PC-9 (cell line): ENCODE measurements around the gene AKNAD1. TPM values are rescaled to one million over a fixed set of nuclear protein-coding genes. Genes with fewer than 3 reads are reported as not detected.

Experiments
- BruUV-seq: library from RNA; stranded (reverse); fragments of 400-500 nt; replicated peaks from 2 replicates; lab custom pipeline; 2021; lab: Mats Ljungman, UMichigan
- CTCF ChIA-PET: fragments of 300-600 bp; sonication (Branson Sonifier 250); formaldehyde crosslinking; loops from one replicate; lab custom pipeline; 2022; ENCODE audit warnings: antibody characterized with exemption; lab: Charles Lee
- POLR2A ChIA-PET: fragments of 300-600 bp; sonication (Branson Sonifier 250); formaldehyde crosslinking; loops from one replicate; lab custom pipeline; 2022; ENCODE audit warnings: antibody characterized with exemption; ENCODE audit not compliant: unreplicated experiment; lab: Charles Lee
- DNase-seq, 2 experiments: peaks; one replicate each; pipeline versions ENCODE4 v3.0.0 to v3.0.0-alpha.2; 2015 to 2022; ENCODE audit warnings: mixed read lengths in 1 of 2
- H2AFZ ChIP-seq: fragments of 200-600 bp; sonication (generic); 2 replicates; pipeline ENCODE4 v1.8.1; 2017; ENCODE audit warnings: antibody characterized with exemption
- H3F3A ChIP-seq: fragments of 200-600 bp; sonication (generic); 2 replicates; pipeline ENCODE4 v1.8.1; 2017; ENCODE audit warnings: antibody characterized with exemption, mild to moderate bottlenecking, low read depth; ENCODE audit not compliant: insufficient read depth
- H3K27ac ChIP-seq: fragments of 200-600 bp; sonication (generic); 2 replicates; pipeline ENCODE4 v1.6.1; 2016; ENCODE audit warnings: mixed run types
- H3K27me3 ChIP-seq: fragments of 200-600 bp; sonication (generic); 2 replicates; pipeline ENCODE4 v1.6.1; 2016; ENCODE audit warnings: low read depth, mixed run types; ENCODE audit not compliant: insufficient read depth
- H3K36me3 ChIP-seq: fragments of 200-600 bp; sonication (generic); 2 replicates; pipeline ENCODE4 v1.6.1; 2016; ENCODE audit warnings: low read depth, mixed run types
- H3K4me1 ChIP-seq: fragments of 200-600 bp; sonication (generic); replicated peaks from 2 replicates; pipeline ENCODE4 v1.6.1; 2016; ENCODE audit warnings: mixed run types; ENCODE audit not compliant: insufficient read depth
- H3K4me2 ChIP-seq: fragments of 200-600 bp; sonication (generic); 2 replicates; pipeline ENCODE4 v1.6.1; 2017; ENCODE audit warnings: mixed run types
- H3K4me3 ChIP-seq: fragments of 200-600 bp; sonication (generic); 2 replicates; pipeline ENCODE4 v1.6.1; 2016; ENCODE audit warnings: mixed run types
- H3K79me2 ChIP-seq: fragments of 200-600 bp; sonication (generic); 2 replicates; pipeline ENCODE4 v1.6.1; 2017; ENCODE audit warnings: low read depth, mixed run types
- H3K9me2 ChIP-seq: fragments of 200-600 bp; sonication (generic); 2 replicates; pipeline ENCODE4 v1.8.1; 2017; ENCODE audit warnings: mild to moderate bottlenecking; ENCODE audit not compliant: insufficient read depth
- H3K9me3 ChIP-seq: fragments of 200-600 bp; sonication (generic); 2 replicates; pipeline ENCODE4 v1.8.1; 2016; ENCODE audit warnings: low read depth; ENCODE audit not compliant: insufficient read depth
- H4K20me1 ChIP-seq: fragments of 200-600 bp; sonication (generic); 2 replicates; pipeline ENCODE4 v1.8.1; 2017; ENCODE audit not compliant: insufficient read depth
- EZH2 ChIP-seq: fragments of 200-600 bp; sonication (generic); IDR thresholded peaks from 2 replicates; pipeline ENCODE4 v1.8.0; 2017; ENCODE audit warnings: antibody characterized with exemption, low read depth
- intact Hi-C: fragments of 100-400 bp; cut with micrococcal nuclease; formaldehyde crosslinking; loops from one replicate; pipeline ENCODE4 v1.10.0; 2022; ENCODE audit not compliant: unreplicated experiment
- total RNA-seq: library from RNA; stranded (reverse); gene quantifications from 2 replicates; pipeline ENCODE4 v1.2.3, GENCODE V29; 2021
- TF ChIP-seq, protein P1 (sequence below): fragments of 200-600 bp; sonication (generic); conservative IDR thresholded peaks from 2 replicates; pipeline ENCODE4 v1.6.1; 2017; ENCODE audit warnings: mixed run types, antibody characterized with exemption, mild to moderate bottlenecking, moderate library complexity

The AKNAD1 gene
- total RNA-seq, 1 experiment from 2014 or later = not detected

DNA sequence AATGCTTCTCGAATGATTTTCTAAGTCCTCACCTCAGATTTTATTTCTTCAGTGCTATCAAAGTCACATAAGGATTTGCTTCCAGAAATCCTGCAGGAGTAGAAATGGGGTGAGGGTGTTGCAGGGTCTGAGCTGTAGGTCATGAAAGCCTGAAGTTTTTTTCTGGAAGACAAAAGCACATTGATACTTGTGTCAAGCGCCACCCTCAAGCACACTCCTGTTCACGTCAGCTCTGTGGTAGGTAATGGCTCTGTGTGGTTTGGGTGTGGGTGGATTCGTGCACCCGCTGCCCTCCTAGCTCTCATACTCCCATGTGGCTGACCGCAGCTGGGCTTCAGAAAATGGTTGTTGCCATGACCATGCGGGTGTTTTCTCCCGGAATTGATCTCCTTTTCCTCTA is 39.9 kb downstream of the AKNAD1 start:
- H3F3A ChIP-seq = peaks cover 15% of the 10 kb centered on the region
- H3K79me2 ChIP-seq = no peaks in the 10 kb centered on the region
- BruUV-seq = no TSS peak
- DNase-seq = peak; percentile 19 to 33
- H4K20me1 ChIP-seq = no peaks in the 10 kb centered on the region
- TF ChIP-seq, protein P1, sequence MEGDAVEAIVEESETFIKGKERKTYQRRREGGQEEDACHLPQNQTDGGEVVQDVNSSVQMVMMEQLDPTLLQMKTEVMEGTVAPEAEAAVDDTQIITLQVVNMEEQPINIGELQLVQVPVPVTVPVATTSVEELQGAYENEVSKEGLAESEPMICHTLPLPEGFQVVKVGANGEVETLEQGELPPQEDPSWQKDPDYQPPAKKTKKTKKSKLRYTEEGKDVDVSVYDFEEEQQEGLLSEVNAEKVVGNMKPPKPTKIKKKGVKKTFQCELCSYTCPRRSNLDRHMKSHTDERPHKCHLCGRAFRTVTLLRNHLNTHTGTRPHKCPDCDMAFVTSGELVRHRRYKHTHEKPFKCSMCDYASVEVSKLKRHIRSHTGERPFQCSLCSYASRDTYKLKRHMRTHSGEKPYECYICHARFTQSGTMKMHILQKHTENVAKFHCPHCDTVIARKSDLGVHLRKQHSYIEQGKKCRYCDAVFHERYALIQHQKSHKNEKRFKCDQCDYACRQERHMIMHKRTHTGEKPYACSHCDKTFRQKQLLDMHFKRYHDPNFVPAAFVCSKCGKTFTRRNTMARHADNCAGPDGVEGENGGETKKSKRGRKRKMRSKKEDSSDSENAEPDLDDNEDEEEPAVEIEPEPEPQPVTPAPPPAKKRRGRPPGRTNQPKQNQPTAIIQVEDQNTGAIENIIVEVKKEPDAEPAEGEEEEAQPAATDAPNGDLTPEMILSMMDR = no peak
- TF ChIP-seq EZH2 = no peak
- H3K9me2 ChIP-seq = no peaks in the 10 kb centered on the region
- CTCF ChIA-PET = interaction anchor here (0.7 kb wide), 2 partner anchors 14 to 423 kb away, joined by 3 to 13 read pairs; no protein-coding TSS in a partner anchor
- H3K4me3 ChIP-seq = no peak overlapping the region
- intact Hi-C loops = no loop called here
- H3K4me1 ChIP-seq = peaks cover 48% of the 10 kb centered on the region
- no peaks in the 10 kb centered on the region for H3K9me3 ChIP-seq
- POLR2A ChIA-PET = interaction anchor here (0.5 to 0.7 kb wide), 4 partner anchors 51 to 940 kb away, joined by 3 to 6 read pairs (median 3); no protein-coding TSS in a partner anchor
- H3K36me3 ChIP-seq = no peaks in the 10 kb centered on the region
- H3K27me3 ChIP-seq = no peaks in the 10 kb centered on the region
- H2AFZ ChIP-seq = peak overlapping the region; percentile 23; the same call in 1 of the 2 replicates
- peak overlapping the region; percentile 54 for H3K4me2 ChIP-seq
- H3K27ac ChIP-seq = no peak overlapping the region

DNA sequence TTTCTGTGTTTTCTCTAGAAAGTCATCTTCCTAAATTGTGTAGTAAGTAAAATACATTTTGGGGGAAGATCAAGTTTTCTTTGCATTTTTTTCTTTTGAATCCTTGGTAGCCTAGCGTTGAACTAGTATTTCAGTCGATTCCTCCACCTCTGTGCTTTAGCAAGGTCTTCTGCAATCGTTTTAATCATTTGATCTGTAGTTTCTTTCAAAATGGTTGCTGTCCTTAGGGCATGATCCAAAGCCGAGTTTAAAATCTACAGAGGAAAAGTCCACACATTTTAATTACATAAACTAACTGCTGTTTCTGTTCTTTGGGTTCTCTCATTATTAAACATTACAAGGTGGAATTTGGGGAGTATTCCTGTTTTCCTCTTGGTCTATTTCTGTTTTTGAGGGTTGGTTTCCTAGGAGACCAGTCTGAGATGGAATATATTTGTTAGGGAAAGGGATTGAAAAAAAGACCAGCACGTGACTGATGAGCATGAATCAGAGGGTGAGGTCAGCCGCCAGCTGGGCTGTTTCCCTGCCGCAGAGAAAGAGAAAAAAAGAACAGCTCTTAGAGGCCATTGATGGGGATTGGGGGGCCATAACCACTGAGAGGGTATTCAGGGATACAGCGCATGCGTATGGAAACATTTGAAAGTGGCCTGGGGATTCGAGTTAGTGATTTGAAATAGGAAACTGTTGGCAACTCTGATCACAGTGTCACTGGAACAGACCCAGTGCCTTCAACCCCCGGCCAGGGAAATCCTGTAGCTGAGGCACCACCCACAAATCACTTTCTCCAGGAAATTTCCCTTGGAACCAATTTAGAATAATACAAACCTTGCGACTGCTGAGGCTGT is 40.6 kb downstream of the AKNAD1 start:
- intact Hi-C loops = no loop called here
- no TSS peak for BruUV-seq

DNA sequence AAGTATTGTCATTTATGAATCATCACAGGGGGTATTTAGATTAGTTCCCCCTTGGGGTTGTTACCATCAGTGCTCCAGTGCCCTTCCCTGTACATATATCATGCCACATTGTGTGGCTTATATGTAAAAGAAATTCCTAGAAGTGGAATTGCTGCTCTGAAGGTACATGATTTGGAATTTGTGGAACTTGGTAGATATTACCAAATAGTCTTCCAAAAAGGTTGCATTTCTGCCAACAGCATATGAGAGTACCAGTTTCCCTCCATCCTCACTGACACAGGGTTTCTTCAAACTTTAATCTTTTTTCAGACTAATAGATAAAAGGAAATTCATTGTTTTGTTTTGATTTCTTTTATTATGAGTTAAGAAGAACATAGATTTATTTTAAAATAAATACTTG is 41.3 kb downstream of the AKNAD1 start:
- Histone ChIP-seq H3K79me2 (no peaks in the 10 kb centered on the region), H4K20me1 (no peaks in the 10 kb centered on the region), H3K9me3 (peaks cover 3% of the 10 kb centered on the region; the same call in 1 of the 2 replicates), H3F3A (peaks cover 15% of the 10 kb centered on the region), H3K27ac (peak overlapping the region; percentile 21; the same call in 1 of the 2 replicates), H3K4me3 (no peak overlapping the region), H3K9me2 (no peaks in the 10 kb centered on the region), H3K4me1 (peaks cover 48% of the 10 kb centered on the region), H2AFZ (no peak overlapping the region), H3K27me3 (no peaks in the 10 kb centered on the region), H3K4me2 (peak overlapping the region; percentile 54), H3K36me3 (no peaks in the 10 kb centered on the region)
- TF ChIP-seq EZH2 = no peak
- TF ChIP-seq, protein P1 = no peak
- no TSS peak for BruUV-seq
- intact Hi-C loops = no loop called here
- POLR2A ChIA-PET = no interaction called here
- CTCF ChIA-PET = no interaction called here
- peak in 1 of 2 experiments; percentile 33 for DNase-seq

More for the DNA sequence above, 40.6 kb downstream of the AKNAD1 start:
- no peaks in the 10 kb centered on the region for H3K27me3 ChIP-seq
- peak overlapping the region; percentile 21; the same call in 1 of the 2 replicates for H3K27ac ChIP-seq
- peak overlapping the region; percentile 28; the same call in 1 of the 2 replicates for H3K4me3 ChIP-seq
- ChIA-PET CTCF (interaction anchor here (0.5 to 0.7 kb wide), 2 partner anchors 14 to 31 kb away, joined by 3 to 26 read pairs; no protein-coding TSS in a partner anchor), POLR2A (interaction anchor here (0.7 kb wide), 1 partner anchor 941 kb away, joined by 6 read pairs; no protein-coding TSS in a partner anchor)
- H3K9me2 ChIP-seq = no peaks in the 10 kb centered on the region
- H2AFZ ChIP-seq = peak overlapping the region; percentile 23
- H3F3A ChIP-seq = peaks cover 15% of the 10 kb centered on the region
- no peaks in the 10 kb centered on the region for H3K79me2 ChIP-seq
- peaks cover 3% of the 10 kb centered on the region; the same call in 1 of the 2 replicates for H3K9me3 ChIP-seq
- no peaks in the 10 kb centered on the region for H3K36me3 ChIP-seq
- H3K4me1 ChIP-seq = peaks cover 48% of the 10 kb centered on the region
- DNase-seq = peak; percentile 43 to 71
- no peaks in the 10 kb centered on the region for H4K20me1 ChIP-seq
- TF ChIP-seq EZH2 = no peak
- TF ChIP-seq, protein P1 = no peak
- H3K4me2 ChIP-seq = peak overlapping the region; percentile 54
